Prostate gland (tissue), 2 donors: ENCODE data around the gene EHD1.

Source experiments
- POLR2A ChIP-seq: fragments of 450-650 bp; IDR thresholded peaks from one replicate; pipeline ENCODE4 v1.6.1; 2016; ENCODE audit warnings: antibody characterized with exemption, mild to moderate bottlenecking
- POLR2AphosphoS5 ChIP-seq: sonication (generic); formaldehyde crosslinking; IDR thresholded peaks from one replicate; pipeline ENCODE4 v1.6.1; 2017; ENCODE audit warnings: antibody characterized with exemption
- TF ChIP-seq, protein P1 (sequence below), 4 experiments: fragments of 200-600 bp in 2 of 4; fragments of 450-650 bp in 2 of 4; sonication (generic) in 2 of 4; IDR thresholded peaks; 1 replicate in 3 of 4; 2 replicates in 1 of 4; pipeline ENCODE4 v1.5.1; 2016 to 2019; ENCODE audit warnings: antibody characterized with exemption in 4 of 4, mild to moderate bottlenecking in 2 of 4, moderate library complexity in 2 of 4

DNA sequence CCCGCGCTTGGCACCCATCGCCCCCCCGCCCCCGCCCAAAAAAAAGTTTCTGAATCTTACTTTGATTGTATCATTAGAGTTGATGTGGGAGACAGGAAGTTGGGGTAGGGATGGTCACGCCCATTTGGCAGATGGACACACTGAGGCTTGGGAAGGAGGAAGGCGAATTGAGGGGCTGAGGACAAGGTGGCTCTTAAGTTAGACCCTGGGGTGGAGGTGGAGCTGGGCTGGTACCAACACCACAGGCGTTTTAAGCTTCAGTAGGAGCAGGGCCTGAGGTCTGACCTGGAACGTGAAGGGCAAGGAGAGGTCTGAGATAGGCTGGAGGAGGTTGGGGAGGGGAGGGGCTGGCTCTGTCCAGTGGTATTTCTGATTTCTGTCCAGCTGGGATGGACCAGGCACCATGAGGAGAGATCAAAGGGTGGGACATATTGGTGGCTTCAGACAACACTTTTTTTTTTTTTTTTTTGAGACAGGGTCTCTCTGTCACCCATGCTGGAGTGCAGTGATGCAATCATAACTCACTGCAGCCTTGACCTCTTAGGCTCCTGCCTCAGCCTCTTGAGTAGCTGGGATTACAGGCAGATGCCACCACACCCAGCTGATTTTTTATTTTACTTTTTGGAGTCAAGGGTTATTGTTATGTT, 33.2 kb downstream of the EHD1 start:
- no peak for TF ChIP-seq POLR2AphosphoS5
- no peak for TF ChIP-seq POLR2A
- TF ChIP-seq, protein P1, sequence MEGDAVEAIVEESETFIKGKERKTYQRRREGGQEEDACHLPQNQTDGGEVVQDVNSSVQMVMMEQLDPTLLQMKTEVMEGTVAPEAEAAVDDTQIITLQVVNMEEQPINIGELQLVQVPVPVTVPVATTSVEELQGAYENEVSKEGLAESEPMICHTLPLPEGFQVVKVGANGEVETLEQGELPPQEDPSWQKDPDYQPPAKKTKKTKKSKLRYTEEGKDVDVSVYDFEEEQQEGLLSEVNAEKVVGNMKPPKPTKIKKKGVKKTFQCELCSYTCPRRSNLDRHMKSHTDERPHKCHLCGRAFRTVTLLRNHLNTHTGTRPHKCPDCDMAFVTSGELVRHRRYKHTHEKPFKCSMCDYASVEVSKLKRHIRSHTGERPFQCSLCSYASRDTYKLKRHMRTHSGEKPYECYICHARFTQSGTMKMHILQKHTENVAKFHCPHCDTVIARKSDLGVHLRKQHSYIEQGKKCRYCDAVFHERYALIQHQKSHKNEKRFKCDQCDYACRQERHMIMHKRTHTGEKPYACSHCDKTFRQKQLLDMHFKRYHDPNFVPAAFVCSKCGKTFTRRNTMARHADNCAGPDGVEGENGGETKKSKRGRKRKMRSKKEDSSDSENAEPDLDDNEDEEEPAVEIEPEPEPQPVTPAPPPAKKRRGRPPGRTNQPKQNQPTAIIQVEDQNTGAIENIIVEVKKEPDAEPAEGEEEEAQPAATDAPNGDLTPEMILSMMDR (IDR thresholded peaks at IDR 0.05): no peak
